Esophagus muscularis mucosa (tissue), 3 donors: ENCODE data around the gene MFRP.

Experiments used
- CTCF ChIP-seq, 3 experiments: fragments of 200-600 bp in 2 of 3; fragments of 450-650 bp in 1 of 3; sonication (generic) in 2 of 3; IDR thresholded peaks; one replicate each; pipeline ENCODE4 v1.5.1; 2017 to 2019; ENCODE audit warnings: antibody characterized with exemption in 3 of 3, mild to moderate bottlenecking in 2 of 3, moderate library complexity in 1 of 3
- POLR2A ChIP-seq: fragments of 450-650 bp; IDR thresholded peaks from one replicate; pipeline ENCODE4 v1.6.1; 2017; ENCODE audit warnings: antibody characterized with exemption, moderate library complexity, mild to moderate bottlenecking, low read depth
- POLR2AphosphoS5 ChIP-seq, 2 donors: sonication (generic); formaldehyde crosslinking; IDR thresholded peaks; one replicate each; pipeline ENCODE4 v1.6.1; 2017; ENCODE audit warnings: antibody characterized with exemption in 2 of 2

DNA sequence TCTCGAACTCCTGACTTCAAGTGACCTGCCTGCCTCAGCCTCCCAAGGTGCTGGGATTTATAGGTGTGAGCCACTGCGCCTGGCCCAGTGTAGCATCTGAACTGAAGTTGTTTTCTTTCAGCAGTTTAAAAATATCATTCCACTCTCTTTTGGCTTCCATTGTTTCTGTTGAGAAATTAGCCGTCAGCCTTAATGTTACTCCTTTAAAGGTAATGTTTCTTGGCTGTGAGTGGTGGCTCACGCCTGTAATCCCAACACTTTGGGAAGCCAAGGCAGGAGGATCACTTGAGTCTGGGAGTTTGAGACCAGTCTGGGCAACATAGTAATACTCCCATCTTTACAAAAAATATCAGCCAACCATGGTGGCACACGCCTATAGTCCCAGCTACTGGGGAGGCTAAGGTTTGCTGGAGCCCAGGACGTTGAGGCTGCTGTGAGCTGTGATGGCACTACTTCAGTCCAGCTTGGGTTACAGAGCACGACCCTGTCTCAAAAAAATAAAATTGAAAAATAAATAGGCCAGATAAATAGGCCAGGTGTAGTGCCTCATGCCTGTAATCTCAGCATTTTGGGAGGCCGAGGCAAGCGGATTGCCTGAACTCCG lies 55.5 kb downstream of the MFRP start:
- TF ChIP-seq POLR2AphosphoS5 (IDR thresholded peaks at IDR 0.05) (no peak), CTCF (IDR thresholded peaks at IDR 0.05) (no peak), POLR2A (no peak)
